AG04449 (cell line): Measurements from ENCODE around the gene AOC2.

ENCODE experiments used
- CTCF ChIA-PET: fragments of 350-600 bp; formaldehyde crosslinking; extraction: SDS; loops from one replicate; lab custom pipeline; 2021; ENCODE audit warnings: antibody characterized with exemption; lab: Yijun Ruan, JAX
- POLR2A ChIA-PET: fragments of 400-600, 350-600 bp; formaldehyde crosslinking; extraction: SDS; loops from one replicate; lab custom pipeline; 2020; ENCODE audit warnings: antibody characterized with exemption, inconsistent platforms; lab: Yijun Ruan, JAX
- DNase-seq: peaks from one replicate; pipeline ENCODE4 v3.0.0-alpha.2; 2010; ENCODE audit warnings: low read depth, low spot score
- H3K4me3 ChIP-seq: 2 replicates; pipeline ENCODE4 v1.5.1; 2011; ENCODE audit warnings: low read depth, mild to moderate bottlenecking, control low read depth, low read length
- CTCF ChIP-seq: IDR thresholded peaks from one replicate; pipeline ENCODE4 v1.5.1; 2011; ENCODE audit warnings: mild to moderate bottlenecking, moderate library complexity, low read length, control low read depth, inconsistent platforms; ENCODE audit not compliant: insufficient read depth; ENCODE audit errors: missing control alignments

AOC2 gene

GRCh38 chr17:42809250-42809649 lies 35.1 kb upstream of the AOC2 start:
- TF ChIP-seq CTCF = no peak
- no peak for DNase-seq
- ChIA-PET POLR2A (interaction anchor here (1.2 to 1.6 kb wide), 2 partner anchors 14 to 15 kb away, joined by 5 read pairs; partner anchors contain the start of gene BECN1), CTCF (interaction anchor here (1.2 to 10.6 kb wide), 2 partner anchors 11 to 12 kb away, joined by 3 to 134 read pairs; partner anchors contain the start of genes BECN1, CNTD1 and COA3)
- H3K4me3 ChIP-seq = no peak overlapping the region

DNA sequence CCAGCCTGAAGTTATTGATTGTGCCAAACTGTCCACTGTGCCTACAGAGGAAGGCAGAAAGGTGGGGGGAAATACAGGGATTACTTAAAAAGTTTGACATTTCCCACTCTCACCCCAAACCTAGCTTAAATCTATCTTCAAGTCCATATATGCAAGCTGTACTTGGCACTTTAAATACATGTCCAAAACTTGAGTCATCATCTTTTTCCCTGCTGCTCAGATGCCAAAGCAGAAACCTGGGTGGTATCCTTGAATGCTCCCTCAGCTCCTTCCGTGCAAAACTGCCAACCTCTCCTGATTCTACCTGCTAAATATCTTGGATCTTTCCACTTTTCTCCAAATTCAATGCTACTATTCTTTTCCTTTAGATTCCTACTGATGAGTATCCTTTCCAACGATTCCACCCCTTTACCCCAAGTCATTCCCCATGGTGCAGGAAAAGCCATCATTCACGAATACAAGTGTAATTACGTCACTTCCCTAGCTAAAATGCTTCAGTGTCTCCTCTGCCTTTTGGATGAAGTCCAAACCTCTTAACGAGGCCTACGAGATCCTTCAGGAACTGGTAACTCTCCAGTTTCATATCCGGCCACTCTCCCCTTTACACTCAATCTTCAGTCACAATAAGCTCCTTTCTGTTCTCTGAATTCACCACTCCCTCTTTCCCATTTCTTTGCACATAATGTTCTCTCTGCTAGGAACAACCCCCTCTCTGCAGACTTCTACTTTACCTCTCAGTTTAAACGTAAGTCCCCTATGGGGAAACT lies 29.6 kb upstream of the AOC2 start:
- H3K4me3 ChIP-seq = no peak overlapping the region
- peak; percentile 57 for DNase-seq
- ChIA-PET CTCF (interaction anchor here (0.6 to 10.6 kb wide), 8 partner anchors 7 to 236 kb away, joined by 3 to 134 read pairs (median 4); partner anchors contain the start of gene BECN1), POLR2A (interaction anchor here (0.6 to 1.5 kb wide), 4 partner anchors 9 to 501 kb away, joined by 3 to 5 read pairs (median 4); partner anchors contain the start of gene BECN1)
- no peak for TF ChIP-seq CTCF

DNA sequence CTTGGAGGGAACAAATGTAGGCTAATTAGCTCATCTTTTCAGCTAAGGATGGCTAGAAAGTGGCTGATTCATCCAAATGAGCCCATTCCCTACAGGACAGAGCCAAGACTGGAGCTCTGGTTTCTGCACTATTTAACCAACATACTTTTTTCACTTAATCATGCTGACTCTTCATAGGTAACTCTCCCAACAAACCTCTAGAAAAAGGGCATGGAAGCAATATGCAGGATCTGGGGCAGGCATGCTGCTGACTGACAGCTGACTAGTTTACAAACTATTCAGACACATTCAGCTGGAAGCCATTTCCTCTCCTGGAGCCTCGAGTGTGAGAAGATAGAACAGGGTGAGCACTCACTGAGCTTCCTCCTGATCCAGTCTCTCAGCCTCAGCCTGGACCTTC lies 26.5 kb upstream of the AOC2 start:
- POLR2A ChIA-PET = interaction anchor here (1.1 kb wide), 1 partner anchor 20 kb away, joined by 3 read pairs; the partner anchor contains the start of gene COA3

GRCh38 chr17:42818379-42818778 lies 26.0 kb upstream of the AOC2 start:
- DNase-seq = no peak
- TF ChIP-seq CTCF = no peak
- no peak overlapping the region for H3K4me3 ChIP-seq
- ChIA-PET POLR2A (interaction anchor here (1.1 kb wide), 1 partner anchor 20 kb away, joined by 3 read pairs; the partner anchor contains the start of gene COA3), CTCF (interaction anchor here (0.9 to 8.7 kb wide), 13 partner anchors 6 to 120 kb away, joined by 3 to 134 read pairs (median 4); partner anchors contain the start of genes AOC2, PSME3 and RAMP2)

More for the DNA sequence above, 26.5 kb upstream of the AOC2 start:
- no peak overlapping the region for H3K4me3 ChIP-seq
- no peak for DNase-seq
- no peak for TF ChIP-seq CTCF
- CTCF ChIA-PET = interaction anchor here (1.0 to 8.7 kb wide), 10 partner anchors 6 to 121 kb away, joined by 3 to 134 read pairs (median 4); partner anchors contain the start of genes AOC2, PSME3 and RAMP2

DNA sequence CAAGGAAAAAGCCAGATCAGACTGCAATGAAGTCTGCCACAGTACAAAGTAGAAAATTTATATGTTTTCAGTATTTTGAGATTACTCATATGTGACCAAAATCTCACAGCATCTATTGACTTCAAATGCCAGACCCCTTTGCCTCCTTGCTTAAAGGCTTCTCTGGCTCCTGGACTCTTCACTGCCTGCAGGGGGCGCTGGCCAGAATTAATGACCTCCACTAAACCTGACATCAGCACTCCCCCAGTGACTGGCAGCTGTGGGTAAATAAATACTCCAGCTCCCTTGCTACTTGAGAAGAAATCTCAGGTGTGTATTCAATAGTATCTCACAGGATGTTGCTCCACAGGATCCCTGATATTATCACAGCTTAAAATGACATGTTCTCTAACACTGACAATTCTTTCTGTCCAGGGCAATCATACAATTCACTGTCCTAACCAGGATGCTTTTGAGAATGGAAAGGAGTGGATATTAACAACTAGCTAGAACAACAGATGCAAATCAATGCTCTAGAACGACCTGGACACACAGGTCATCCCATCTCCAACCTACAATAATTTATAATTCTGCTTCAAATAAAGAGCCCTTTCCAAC lies 24.3 kb upstream of the AOC2 start:
- CTCF ChIA-PET = interaction anchor here (0.6 to 8.7 kb wide), 20 partner anchors 8 to 242 kb away, joined by 3 to 134 read pairs (median 4); partner anchors contain the start of genes CNTD1, COA3, PSMC3IP and PSME3
- POLR2A ChIA-PET = no interaction called here
- TF ChIP-seq CTCF = peak; percentile 66
- no peak for DNase-seq
- no peak overlapping the region for H3K4me3 ChIP-seq
